Measurements from ENCODE around the gene LRRTM4.

GRCh38 chr2:77434880-77435279 lies 87.3 kb downstream of the LRRTM4 start:
- TF ChIP-seq CTCF (conservative IDR thresholded peaks at IDR 0.05; ENCODE audit: low read length) = peak; percentile 48
- no peak for TF ChIP-seq EZH2phosphoT487 (IDR thresholded peaks at IDR 0.05; ENCODE audit: borderline replicate concordance, low read depth, low read length)
